Endothelial cell of umbilical vein (primary cell): ENCODE results near the gene NLRP9.

Experiments used
- EZH2 ChIP-seq: IDR thresholded peaks from 2 replicates; pipeline ENCODE4 v1.6.1; 2012; ENCODE audit warnings: borderline replicate concordance, low read depth, mild to moderate bottlenecking, moderate library complexity, low read length, inconsistent platforms; ENCODE audit not compliant: severe bottlenecking
- FOS ChIP-seq: IDR thresholded peaks from 2 replicates; pipeline ENCODE4 v1.6.1; 2011; ENCODE audit warnings: mild to moderate bottlenecking, low read length, moderate library complexity, borderline replicate concordance; ENCODE audit not compliant: insufficient read depth
- POLR2A ChIP-seq: IDR thresholded peaks from 2 replicates; pipeline ENCODE4 v1.6.1; 2012; ENCODE audit warnings: low read depth, mild to moderate bottlenecking, control low read depth, low read length
- POLR2AphosphoS5 ChIP-seq: IDR thresholded peaks from 2 replicates; pipeline ENCODE4 v1.6.1; 2012; ENCODE audit warnings: low read depth, mild to moderate bottlenecking, control low read depth, low read length, moderate library complexity; ENCODE audit not compliant: insufficient read depth
- TF ChIP-seq, protein P1 (sequence below), 2 donors: IDR thresholded peaks; 1 replicate in 1 of 2; 2 replicates in 1 of 2; pipeline ENCODE4 v1.5.1; 2011; ENCODE audit warnings: low read length in 2 of 2, mild to moderate bottlenecking in 2 of 2, moderate library complexity in 2 of 2, control low read depth in 1 of 2, inconsistent platforms in 1 of 2, low read depth in 1 of 2; ENCODE audit not compliant: insufficient read depth in 1 of 2; ENCODE audit errors: extremely low read depth in 1 of 2

DNA sequence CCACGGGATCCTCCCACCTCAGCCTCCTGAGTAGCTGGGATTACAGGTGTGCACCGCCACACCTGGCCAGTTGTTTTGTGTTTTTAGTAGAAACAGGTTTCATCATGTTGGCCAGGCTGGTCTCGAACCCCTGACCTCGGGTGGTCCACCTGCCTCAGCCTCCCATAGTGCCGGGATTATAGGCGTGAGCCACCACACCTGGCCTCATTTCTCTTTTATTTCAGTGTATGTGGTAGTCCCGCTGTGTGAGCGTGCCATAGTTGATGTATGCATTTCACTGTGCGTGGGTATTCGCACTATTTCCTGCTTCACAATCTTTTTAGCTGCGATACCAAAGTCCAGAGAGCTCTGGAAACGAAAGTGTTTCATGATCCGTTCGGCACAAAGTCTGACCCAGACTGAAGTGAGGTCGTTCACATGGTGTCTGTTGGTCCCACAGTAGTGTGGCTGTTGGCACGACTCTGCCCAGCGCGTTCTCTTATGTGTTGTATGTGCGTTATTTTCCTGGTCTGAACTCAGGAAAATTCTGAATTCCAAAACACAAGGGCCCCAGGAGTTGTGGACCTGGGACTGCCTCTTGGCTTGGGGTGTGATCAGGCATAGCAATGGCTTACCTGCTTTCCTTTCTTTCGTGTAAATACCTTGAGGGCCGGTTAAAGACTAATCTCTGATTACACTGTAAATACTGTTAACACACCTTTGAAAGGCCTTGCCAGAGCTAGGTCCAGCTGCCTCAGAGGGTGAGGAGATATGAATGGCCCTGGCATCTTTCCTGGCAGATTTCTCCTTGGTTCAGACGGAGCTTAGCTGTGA lies 54.5 kb downstream of the NLRP9 start:
- TF ChIP-seq POLR2A (no peak), POLR2AphosphoS5 (no peak), EZH2 (no peak), FOS (no peak)
- TF ChIP-seq, protein P1, sequence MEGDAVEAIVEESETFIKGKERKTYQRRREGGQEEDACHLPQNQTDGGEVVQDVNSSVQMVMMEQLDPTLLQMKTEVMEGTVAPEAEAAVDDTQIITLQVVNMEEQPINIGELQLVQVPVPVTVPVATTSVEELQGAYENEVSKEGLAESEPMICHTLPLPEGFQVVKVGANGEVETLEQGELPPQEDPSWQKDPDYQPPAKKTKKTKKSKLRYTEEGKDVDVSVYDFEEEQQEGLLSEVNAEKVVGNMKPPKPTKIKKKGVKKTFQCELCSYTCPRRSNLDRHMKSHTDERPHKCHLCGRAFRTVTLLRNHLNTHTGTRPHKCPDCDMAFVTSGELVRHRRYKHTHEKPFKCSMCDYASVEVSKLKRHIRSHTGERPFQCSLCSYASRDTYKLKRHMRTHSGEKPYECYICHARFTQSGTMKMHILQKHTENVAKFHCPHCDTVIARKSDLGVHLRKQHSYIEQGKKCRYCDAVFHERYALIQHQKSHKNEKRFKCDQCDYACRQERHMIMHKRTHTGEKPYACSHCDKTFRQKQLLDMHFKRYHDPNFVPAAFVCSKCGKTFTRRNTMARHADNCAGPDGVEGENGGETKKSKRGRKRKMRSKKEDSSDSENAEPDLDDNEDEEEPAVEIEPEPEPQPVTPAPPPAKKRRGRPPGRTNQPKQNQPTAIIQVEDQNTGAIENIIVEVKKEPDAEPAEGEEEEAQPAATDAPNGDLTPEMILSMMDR (IDR thresholded peaks at IDR 0.05; ENCODE audit: extremely low read depth in 1 of 2, insufficient read depth in 1 of 2, low read depth in 1 of 2, low read length in 2 of 2): no peak
